Activated CD8-positive, alpha-beta T cell treated with anti-CD3 and anti-CD28 coated beads for 36 hours (primary cell): ENCODE results near the gene B3GALT4. TPM values are rescaled to one million over a fixed set of nuclear protein-coding genes. Genes with fewer than 3 reads are reported as not detected.

Experiments
- ATAC-seq: fragments of 200-7000 bp; cut with Tn5 transposase; one replicate; pipeline ENCODE4 v1.10.0; 2021; ENCODE audit warnings: mild to moderate bottlenecking, moderate library complexity
- CTCF ChIA-PET: fragments of 350-600 bp; sonication (Branson Sonifier 250); formaldehyde crosslinking; loops from one replicate; lab custom pipeline; 2021; ENCODE audit warnings: antibody characterized with exemption; lab: Charles Lee
- POLR2A ChIA-PET: fragments of 350-600 bp; sonication (Branson Sonifier 250); formaldehyde crosslinking; loops from one replicate; lab custom pipeline; 2021; ENCODE audit warnings: antibody characterized with exemption; lab: Charles Lee
- DNase-seq: peaks from one replicate; pipeline ENCODE4 v3.0.0-alpha.2; 2020
- H3K27ac Mint-ChIP-seq: one replicate; pipeline ENCODE4 v1.8.0; 2021; ENCODE audit warnings: mild to moderate bottlenecking, mixed read lengths
- H3K27me3 Mint-ChIP-seq: one replicate; pipeline ENCODE4 v1.8.0; 2021; ENCODE audit warnings: mixed read lengths
- H3K36me3 Mint-ChIP-seq: one replicate; pipeline ENCODE4 v1.8.0; 2021; ENCODE audit warnings: low read depth, mixed read lengths
- H3K4me1 Mint-ChIP-seq: one replicate; pipeline ENCODE4 v1.8.0; 2021; ENCODE audit warnings: low read depth, mixed read lengths
- H3K4me3 Mint-ChIP-seq: one replicate; pipeline ENCODE4 v1.8.0; 2021; ENCODE audit warnings: mild to moderate bottlenecking, moderate library complexity, mixed read lengths
- H3K9me3 Mint-ChIP-seq: one replicate; pipeline ENCODE4 v1.8.0; 2021; ENCODE audit warnings: mixed read lengths
- CTCF ChIP-seq: fragments of 200-600 bp; IDR thresholded peaks from one replicate; pipeline ENCODE4 v1.8.0; 2022; ENCODE audit warnings: antibody characterized with exemption, mild to moderate bottlenecking
- intact Hi-C: fragments of 100-400 bp; cut with micrococcal nuclease; formaldehyde crosslinking; loops from one replicate; pipeline ENCODE4 v1.10.0; 2022
- total RNA-seq, 2 experiments: library from RNA; stranded (reverse); gene quantifications; one replicate each; pipeline ENCODE4 v1.2.3, GENCODE V29; 2021

Gene B3GALT4
- total RNA-seq, 2 experiments from 2014 or later = 3.6 to 4.2 TPM

GRCh38 chr6:33288141-33288920 lies 11.4 kb downstream of the B3GALT4 start:
- Mint-ChIP-seq H3K4me3 (peak overlapping the region; percentile 89), H3K9me3 (no peaks in the 10 kb centered on the region), H3K27me3 (no peaks in the 10 kb centered on the region), H3K4me1 (peaks cover 33% of the 10 kb centered on the region), H3K36me3 (peaks cover 51% of the 10 kb centered on the region), H3K27ac (peak overlapping the region; percentile 89)
- ATAC-seq (no peak), DNase-seq (no peak)
- TF ChIP-seq CTCF = no peak
- ChIA-PET CTCF (interaction anchor here (0.7 to 4.6 kb wide), 6 partner anchors 10 to 138 kb away, joined by 3 to 35 read pairs (median 4); partner anchors contain the start of genes B3GALT4, CUTA, RGL2 and RPS18), POLR2A (interaction anchor here (0.6 to 13.9 kb wide), 13 partner anchors 10 to 143 kb away, joined by 3 to 261 read pairs (median 5); partner anchors contain the start of genes B3GALT4, HSD17B8, RGL2 and RPS18)
- intact Hi-C loops = no loop called here

- TF ChIP-seq CTCF = no peak
- no peaks in the 10 kb centered on the region for H3K9me3 Mint-ChIP-seq
- peak; percentile 91 for DNase-seq
- ChIA-PET POLR2A (interaction anchor here (0.6 to 13.9 kb wide), 13 partner anchors 10 to 142 kb away, joined by 3 to 261 read pairs (median 5); partner anchors contain the start of genes B3GALT4, HSD17B8, RGL2 and RPS18), CTCF (interaction anchor here (0.7 to 4.6 kb wide), 9 partner anchors 10 to 137 kb away, joined by 3 to 35 read pairs (median 4); partner anchors contain the start of genes B3GALT4, CUTA, RGL2 and RPS18)
- H3K27ac Mint-ChIP-seq = peak within 1 kb of the TSS; percentile 89
- H3K36me3 Mint-ChIP-seq = peaks cover 50% of the 10 kb centered on the region
- H3K4me1 Mint-ChIP-seq = peaks cover 33% of the 10 kb centered on the region
- intact Hi-C loops = no loop called here
- no peaks in the 10 kb centered on the region for H3K27me3 Mint-ChIP-seq
- peak; percentile 98 for ATAC-seq
- peak within 1 kb of the TSS; percentile 89 for H3K4me3 Mint-ChIP-seq
Observed at GRCh38 chr6:33288921-33289783, 12.2 kb downstream of the B3GALT4 start, which contains the start of the genes PFDN6 and WDR46. TSS of gene PFDN6 (plus strand) at chr6:33289601. CDS start at chr6:33289857, 256 bp downstream. TSS of gene WDR46 (minus strand) at chr6:33289239. CDS start at chr6:33289170, 69 bp downstream.

- Mint-ChIP-seq H3K4me1 (peaks cover 33% of the 10 kb centered on the region), H3K27ac (peak overlapping the region; percentile 89), H3K4me3 (peak overlapping the region; percentile 89), H3K36me3 (peaks cover 45% of the 10 kb centered on the region), H3K9me3 (no peaks in the 10 kb centered on the region), H3K27me3 (no peaks in the 10 kb centered on the region)
- ATAC-seq (peak; percentile 1), DNase-seq (peak; percentile 24)
- intact Hi-C loops = no loop called here
- CTCF ChIA-PET = interaction anchor here (0.7 to 4.6 kb wide), 7 partner anchors 10 to 101 kb away, joined by 3 to 35 read pairs (median 5); partner anchors contain the start of genes B3GALT4, RGL2, RPS18 and VPS52
- no peak for TF ChIP-seq CTCF
- POLR2A ChIA-PET = interaction anchor here (1.2 to 13.9 kb wide), 10 partner anchors 9 to 141 kb away, joined by 3 to 261 read pairs (median 10); partner anchors contain the start of genes B3GALT4, RGL2, RPS18 and TAPBP
Observed at GRCh38 chr6:33289784-33290315, 12.9 kb downstream of the B3GALT4 start.

GRCh38 chr6:33290459-33290858 lies 13.5 kb downstream of the B3GALT4 start:
- CTCF ChIA-PET = interaction anchor here (0.8 to 4.6 kb wide), 6 partner anchors 9 to 100 kb away, joined by 3 to 35 read pairs (median 6); partner anchors contain the start of genes B3GALT4, RGL2, RPS18 and VPS52
- Mint-ChIP-seq H3K9me3 (no peaks in the 10 kb centered on the region), H3K4me3 (peak overlapping the region; percentile 89), H3K27me3 (no peaks in the 10 kb centered on the region), H3K4me1 (peaks cover 33% of the 10 kb centered on the region), H3K27ac (peak overlapping the region; percentile 89), H3K36me3 (peaks cover 44% of the 10 kb centered on the region)
- DNase-seq (no peak), ATAC-seq (no peak)
- TF ChIP-seq CTCF = no peak
- POLR2A ChIA-PET = interaction anchor here (1.2 to 13.9 kb wide), 9 partner anchors 9 to 132 kb away, joined by 4 to 261 read pairs (median 12); partner anchors contain the start of genes B3GALT4, RGL2, RPS18 and TAPBP
- intact Hi-C loops = no loop called here
